Measurements from ENCODE around the gene GNAT2.
A peak's percentile ranks its signal among the peaks of the same experiment; 100 is the strongest.

The GNAT2 gene

DNA sequence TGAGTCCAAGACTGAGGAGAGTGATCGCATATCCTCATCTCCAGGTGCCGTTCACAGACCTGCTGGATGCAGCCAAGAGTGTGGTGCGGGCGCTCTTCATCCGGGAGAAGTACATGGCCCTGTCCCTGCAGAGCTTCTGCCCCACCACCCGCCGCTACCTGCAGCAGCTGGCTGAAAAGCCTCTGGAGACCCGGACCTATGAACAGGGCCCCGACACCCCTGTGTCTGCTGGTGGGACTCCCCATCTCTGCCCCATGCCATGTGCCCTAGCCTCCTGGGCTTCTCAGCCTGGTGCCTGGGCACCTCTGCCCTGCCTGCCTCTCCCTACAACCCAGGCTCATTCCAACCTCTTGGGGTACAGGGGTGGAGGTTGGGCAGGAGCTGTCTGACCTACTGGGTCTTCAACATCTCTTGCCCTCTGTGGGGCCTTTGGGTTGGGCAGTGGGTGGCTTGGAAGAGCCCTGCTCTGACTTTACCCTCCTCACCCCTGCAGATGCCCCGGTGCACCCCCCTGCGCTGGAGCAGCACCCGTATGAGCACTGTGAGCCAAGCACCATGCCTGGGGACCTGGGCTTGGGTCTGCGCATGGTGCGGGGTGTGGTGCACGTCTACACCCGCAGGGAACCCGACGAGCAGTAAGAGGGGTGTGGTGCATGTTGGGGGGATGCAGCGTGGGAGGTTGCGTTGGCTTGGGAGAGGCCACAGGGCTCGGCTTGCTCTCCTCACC lies 7.4 kb upstream of the GNAT2 start:
- DNase-seq (ENCODE audit: low read depth) = no peak

DNA sequence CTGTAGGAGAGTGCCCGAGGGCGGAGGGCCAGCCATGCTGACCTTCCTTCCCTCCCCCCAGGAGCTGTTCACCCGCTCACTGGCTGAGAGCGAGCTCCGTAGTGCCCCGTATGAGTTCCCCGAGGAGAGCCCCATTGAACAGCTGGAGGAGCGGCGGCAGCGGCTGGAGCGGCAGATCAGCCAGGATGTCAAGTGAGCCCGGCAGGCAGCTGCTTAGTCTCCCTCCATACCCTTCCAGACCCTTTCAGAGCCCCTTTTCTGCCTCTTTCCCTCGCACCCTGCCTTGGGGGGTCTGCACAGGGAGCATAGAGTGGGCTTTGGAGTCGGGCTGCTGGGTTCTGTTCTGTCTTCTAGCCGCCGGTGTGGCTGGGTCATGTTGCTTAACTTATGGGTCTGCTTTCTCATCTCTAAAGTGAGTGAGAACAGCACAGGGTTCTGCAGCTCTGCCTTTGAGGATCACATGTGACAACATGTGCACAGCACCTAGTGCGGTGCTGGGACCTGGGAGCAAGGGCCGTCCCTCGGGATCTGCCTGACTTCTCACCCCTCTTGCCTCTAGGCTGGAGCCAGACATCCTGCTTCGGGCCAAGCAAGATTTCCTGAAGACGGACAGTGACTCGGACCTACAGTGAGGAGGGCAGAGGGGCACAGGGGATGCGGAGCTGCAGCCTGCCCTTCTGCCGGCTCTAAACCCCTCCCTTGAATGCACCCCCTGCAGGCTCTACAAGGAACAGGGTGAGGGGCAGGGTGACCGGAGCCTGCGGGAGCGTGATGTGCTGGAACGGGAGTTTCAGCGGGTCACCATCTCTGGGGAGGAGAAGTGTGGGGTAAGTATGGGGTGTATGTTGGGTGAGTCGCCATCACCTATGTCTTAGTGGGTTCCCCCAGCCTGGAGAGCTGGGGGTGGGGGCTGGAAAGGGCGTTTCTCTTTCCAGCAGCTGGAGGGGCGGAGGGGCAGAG lies 6.5 kb upstream of the GNAT2 start:
- DNase-seq (ENCODE audit: low read depth) = no peak

DNA sequence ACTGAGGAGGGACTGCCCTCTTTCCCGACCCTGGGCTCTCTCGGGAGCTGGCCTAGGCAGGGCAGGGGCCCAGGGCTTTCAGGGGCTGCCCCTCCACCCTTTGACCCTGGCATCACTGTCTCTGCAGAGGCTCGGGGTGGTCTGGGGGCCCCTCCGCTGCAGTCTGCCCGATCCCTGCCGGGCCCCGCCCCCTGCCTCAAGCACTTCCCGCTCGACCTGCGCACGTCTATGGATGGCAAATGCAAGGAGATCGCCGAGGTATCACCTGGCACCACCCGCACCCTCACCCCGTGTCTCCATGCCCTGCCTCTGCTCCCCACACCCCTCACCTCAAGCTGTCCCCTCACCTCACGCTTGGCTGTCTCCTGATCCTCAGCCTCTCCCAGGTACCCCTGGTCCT lies 5.8 kb upstream of the GNAT2 start:
- DNase-seq (ENCODE audit: low read depth) = no peak

DNA sequence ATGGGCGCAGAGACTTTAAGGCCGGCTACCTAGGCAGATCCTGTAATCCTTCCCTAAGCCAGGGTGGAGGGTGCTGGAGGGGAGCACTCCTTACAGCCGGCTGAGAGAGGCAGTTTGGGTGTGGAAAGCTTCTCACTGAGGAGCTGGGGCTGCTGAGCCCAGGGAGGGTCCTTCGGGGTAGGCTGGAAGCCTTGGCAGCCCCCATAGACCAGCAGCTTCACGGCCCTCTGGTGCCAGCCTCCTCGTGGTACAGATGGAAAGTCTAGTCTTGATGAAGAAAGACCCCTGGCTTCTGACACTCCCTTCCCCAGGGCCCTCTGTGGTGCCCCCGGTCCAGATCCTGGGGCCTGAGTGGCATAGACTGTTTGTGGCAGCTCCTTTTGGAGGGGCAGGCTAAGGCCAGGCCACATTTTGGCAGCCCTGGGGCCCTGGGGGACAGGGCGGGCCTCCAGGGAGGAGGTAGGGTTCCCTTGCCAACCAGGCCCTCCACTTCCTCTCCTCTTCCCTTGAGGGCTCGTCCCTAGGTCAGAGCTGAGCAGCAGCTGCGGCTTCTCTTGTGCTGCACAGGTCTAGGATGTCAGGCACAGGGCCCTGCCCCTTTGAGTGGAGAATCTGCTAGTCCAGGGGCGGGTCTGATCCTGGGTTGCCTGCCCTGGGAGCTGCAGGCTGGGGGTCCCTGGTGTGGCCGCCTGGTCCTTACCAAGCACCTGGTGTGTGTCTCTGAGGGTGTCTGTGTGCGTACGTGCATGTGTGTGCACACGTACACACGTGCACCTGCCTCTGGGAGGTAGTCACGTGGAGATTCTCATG lies 5.0 kb upstream of the GNAT2 start:
- no peak for DNase-seq (ENCODE audit: low read depth)

DNA sequence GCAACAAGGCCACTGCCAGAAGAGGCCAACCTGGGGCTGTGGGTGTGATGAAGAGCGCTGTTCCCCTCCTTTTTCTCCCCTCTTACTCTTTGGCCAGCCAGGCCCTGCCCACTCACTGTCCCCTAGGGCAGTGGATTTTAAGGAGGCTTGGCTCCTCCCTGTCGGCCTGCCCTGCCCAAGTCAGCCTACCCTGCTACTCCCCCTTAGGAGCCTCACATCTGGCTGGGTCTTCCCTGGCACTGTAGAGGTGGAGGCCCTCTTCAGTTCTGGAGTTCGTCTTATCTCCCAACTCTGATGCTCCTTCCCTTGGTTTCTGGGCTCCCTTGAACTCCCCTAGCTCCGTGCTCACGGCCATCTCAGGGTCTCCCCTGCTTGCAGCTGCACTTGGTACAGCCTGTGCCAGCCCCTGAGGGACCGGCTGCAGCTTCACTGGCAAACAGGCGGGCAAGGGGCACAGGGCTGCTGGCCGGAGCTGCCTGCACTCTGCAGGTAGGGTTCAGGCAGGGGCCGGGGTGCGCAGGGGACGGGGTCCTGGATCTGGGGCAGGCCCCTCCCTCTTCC lies 4.3 kb upstream of the GNAT2 start:
- no peak for DNase-seq (ENCODE audit: low read depth)

DNA sequence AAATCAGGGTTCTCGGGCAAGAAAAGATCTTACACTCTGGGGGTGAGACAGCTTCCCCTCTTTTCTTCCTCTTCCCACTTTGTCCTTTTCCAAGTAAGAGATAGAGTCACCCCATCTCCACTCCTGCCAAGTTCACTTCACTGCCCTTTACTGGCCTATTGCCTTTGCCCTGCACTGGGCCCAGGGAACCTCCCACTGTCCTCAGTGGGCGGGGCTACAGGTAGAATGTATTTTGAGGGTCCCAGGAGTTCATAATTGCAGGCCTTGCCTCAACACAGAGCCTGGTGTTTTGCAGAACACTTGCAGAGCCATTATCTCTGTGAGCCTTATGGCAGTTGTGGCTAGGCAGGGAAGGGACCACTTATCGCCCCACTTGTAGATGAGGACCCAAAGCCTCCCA lies 3.5 kb upstream of the GNAT2 start:
- DNase-seq (ENCODE audit: low read depth) = no peak

DNA sequence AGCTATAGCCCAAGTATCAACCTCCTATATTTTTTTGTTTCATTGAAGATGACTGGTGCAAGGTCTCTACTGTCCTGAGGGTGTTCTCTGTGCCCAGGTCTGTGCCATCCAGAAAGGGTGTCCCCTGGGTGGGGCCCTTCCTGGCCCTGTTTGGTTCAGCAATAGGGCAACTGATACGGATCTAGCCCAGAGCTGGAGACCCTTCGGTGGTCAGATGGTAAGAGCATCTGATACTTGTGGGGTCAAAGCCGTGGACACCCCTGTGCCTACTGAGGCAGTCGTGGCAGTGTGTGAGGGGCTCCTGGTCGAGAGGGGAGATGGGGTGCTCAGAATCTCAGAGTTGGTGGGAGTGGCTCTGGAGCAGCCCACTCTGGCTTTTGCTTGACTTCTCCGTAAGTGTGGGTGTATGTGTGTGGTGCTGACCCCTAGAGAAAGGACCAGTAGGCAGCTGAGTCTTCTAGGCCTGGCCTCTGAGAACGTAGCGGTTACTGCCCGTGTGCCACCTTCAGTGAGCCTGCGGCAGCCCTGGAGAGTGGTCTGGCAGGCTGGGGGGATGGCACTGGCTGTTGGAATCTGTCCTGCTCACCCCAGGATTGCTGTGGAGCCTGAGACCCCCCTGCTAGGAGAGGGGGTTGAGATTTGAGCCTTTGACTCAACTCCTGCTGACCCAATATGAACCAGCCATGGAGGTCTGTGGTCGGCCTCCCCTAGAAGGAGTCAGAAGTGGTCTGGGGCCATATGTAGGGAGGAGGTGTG lies 2.9 kb upstream of the GNAT2 start:
- DNase-seq (ENCODE audit: low read depth) = no peak

DNA sequence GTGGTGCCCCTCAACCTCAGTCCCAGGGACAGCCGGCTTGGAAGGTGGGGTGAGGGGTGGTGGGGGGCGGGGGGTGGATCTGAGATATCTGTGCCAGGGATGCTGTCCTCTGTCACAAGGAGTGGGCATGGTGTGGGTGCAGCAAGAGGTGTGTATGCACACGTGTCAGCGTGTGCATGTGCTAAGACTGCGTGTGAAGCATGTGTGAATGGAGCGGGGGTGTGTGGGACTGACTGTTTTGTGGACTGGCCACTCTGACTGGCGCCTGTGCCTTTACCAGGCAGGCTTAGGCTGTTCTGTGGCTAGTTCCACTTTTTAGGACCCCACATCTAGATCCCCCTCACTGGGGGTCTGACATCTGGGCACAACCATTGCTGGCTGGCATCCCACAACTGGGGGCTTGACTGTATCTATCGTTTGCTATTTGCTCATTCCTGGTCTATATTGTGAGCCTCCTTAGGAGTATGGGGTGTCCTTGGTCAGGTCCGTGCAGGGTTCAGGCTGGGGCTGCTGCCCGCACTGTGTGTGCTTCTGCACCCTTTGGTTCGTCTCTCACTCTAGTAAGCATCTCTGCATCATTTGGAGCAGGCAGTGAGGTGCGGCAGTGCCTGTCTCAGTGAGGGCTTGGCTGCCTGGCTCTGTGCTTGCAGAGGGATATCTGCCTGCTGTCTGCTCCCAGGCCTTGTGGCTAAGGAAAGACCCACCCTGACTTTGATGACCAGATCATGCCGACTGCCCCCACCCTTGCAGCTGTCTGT lies 2.1 kb upstream of the GNAT2 start:
- DNase-seq (ENCODE audit: low read depth) = no peak

DNA sequence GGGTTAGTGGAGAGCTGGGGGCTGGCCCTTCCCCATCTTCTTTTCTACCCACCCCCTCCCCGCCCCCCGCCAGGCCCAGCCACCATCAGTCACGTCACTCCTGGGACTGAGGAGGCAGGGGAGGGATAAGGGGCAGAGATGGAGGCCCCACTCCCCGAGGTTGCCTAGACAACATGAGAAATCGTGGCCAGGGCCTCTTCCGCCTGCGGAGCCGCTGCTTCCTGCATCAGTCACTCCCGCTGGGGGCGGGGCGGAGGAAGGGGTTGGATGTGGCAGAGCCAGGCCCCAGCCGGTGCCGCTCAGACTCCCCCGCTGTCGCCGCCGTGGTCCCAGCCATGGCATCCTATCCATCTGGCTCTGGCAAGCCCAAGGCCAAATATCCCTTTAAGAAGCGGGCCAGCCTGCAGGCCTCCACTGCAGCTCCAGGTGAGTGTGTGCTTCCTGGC lies 1.4 kb upstream of the GNAT2 start:
- peak; percentile 94 for DNase-seq (ENCODE audit: low read depth)

DNA sequence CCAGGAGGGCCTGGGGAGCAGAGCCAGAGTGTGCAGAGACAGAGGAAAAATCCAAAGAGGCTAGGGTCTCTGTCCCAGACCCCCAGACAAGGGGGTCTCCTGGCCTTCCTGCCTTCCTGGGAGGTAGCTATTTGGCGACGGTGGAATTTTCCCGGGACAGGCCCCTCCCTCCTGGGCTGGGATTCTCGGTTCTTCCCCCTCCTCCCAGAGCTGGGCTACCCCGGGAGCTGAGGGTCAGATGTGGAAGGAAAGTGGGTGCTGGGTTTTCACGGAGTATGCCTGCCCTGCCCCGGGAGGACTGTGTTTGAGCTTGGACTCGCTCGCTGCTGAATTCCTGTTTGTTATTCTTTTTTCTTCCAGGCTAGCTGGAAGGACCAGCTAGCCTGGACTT lies 980 bp upstream of the GNAT2 start:
- no peak for DNase-seq (ENCODE audit: low read depth)

DNA sequence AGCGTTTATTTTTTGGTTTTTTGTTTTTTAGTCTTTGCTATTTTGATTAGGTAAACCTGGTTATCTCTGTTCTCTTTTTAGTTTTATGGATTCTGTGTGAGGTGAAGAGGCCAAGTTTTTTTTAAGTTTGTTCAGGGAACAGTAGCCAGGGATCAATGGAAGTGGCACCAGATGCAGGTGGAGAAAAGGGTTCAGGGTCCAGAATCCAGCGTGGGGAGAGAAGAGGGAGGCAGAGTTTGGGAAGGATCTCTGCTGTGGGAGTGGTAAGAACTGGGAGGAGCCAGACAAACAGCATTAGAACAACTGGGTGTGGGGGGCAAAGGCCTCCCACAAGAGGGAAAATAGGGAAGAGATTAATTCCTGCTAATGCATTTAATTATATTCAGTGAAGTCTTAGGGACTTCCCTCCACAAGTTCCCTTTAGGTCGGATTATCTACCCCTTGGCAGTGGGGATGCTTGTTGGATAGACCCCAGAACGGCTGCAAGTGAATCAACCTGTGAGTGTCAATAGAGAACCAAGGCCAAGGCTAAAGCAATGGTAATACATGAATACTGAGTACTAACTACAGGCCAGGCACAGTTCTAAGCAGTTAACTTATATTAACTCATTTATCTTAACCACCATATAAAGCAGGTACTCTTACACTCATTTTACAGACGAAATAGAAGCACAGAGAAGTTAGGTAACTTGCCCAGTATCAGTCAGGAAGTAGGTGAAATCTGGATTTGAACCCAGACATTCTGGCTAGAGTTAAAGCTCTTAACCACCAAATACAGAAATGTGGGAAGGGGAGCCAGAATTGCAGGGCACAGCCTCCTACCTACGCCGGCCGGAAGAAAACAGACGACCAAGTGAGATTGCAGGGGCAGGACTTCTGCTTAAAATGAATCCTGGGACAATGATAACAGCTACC lies 498 bp downstream of the GNAT2 start:
- no peak for DNase-seq (ENCODE audit: low read depth)

DNA sequence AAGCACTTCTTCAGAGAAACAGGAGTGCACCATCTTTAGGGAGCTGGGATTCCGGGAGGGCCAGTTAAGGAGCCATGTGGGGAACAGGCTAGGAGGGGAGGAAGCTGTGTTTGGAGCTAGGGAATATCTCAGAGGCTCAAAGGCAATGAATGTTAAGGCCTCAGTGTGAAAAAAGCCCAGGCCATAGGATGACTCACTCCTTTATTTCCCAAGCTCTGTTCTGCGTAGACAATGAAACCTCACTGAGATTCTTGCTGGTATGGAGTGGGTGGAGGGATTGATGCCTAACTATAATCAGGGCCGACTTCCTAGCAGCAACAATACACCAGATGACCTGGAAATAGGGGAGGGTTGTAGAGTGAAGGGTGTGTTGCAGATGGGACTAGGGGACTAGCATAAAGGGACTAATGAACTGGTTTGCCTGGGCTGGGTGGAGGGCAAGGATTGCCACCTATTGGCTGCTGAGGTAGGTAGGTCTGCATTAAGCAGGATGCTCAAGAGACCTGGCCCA lies 2.1 kb downstream of the GNAT2 start:
- no peak for DNase-seq (ENCODE audit: low read depth)

DNA sequence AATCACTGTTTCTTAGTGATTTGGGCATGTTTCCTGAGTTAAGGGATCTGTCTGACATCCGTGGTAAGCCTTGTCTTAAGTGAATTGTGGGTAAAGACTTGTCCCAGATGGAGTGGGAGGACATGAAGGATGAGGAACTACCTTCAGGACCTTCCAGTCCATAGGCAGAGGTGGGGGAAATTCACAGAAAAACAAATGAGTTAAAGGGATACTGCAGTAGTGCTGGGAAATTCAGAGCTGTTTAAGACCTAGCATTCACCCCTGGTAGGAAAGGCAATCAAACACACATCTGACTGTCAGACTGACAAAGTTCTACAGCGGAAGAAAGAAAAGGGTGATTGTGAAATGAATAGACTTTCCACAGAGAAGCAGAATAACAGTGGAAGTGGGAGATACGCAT lies 3.0 kb downstream of the GNAT2 start:
- DNase-seq (ENCODE audit: low read depth) = no peak

DNA sequence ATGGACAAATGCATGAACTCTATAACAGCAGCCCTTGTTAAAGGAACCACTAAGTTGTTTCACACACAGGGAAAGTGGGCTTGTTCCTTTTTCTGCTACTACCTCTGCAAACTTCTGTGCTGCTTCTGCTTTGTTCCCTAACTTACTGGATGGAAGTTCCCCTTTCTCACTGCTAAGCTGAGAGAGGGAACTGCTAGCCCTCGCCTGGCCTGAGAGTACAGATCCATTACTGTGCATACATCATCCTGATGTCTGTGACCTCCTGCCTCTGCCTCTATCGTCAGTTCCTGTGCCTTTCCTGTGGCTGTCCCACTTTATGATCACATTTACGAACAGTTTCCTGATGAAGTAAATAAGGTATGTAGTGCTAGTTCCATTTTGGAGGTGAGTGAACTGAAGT lies 3.5 kb downstream of the GNAT2 start:
- DNase-seq (ENCODE audit: low read depth) = no peak

DNA sequence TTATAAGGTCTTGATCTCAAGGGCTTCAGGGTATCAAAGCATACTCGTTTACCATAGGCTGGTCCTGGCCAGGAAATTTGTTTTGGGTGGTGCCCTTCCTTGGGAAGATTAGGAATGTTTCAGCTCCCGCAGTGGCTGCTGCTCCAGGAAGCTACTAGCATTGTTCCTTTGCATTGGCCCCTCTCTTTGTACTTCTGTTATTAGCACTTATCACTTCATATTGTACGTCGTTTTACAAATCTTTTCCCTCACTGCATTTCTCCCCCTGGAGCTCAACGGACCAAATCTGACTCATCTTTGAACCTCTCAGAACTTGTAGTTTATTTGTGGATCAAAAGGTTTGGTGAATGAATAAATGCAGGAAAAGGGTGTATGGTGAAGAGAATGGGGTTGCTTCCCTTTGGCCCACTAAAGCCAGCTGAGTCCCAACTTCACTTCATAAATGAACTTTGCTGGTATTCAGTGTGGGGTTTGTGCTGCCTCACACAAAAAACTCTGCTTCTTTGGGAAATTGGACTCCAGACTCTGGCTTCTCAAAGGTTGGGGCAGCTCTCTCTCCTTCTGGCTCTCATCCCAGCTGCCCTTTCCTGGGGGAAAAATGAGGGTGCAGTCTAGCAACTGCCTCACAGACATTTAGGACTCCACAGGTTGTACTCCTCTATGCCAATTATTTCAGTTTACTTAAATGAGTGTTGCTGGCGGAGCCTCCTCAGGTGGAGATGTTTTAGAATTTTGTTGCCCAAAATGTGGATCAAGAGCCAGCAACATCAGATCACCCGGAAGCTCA lies 5.9 kb downstream of the GNAT2 start:
- DNase-seq (ENCODE audit: low read depth) = no peak

DNA sequence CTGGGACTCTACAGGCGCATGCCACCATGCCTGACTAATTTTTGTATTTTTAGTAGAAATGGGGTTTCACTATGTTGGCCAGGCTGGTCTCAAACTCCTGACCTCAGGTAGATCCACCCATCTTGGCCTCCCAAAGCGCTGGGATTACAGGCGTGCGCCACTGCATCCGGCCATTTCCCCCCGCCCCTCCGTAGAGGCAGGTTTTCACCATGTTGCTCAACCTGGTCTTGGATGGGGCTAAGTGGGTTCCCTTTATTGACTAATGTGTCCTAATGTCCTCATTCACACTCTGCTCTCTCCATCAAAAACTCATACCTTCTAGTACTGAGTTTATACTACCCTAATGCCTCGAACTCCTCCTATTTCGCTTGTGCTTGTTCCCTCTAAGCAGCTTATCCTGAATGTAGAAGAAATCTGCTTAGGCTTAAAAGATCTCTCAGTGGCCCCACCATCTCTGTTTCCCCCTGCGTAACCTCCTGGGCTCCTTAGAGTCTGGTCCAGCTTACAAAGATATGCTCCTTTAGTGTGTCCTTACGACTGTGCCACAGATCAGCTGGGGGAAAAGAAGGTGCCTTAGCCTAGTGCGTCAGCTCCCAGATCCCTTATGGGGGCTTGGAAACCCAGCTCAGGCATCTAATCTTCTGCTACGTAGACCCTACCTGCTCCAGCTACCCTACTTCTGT lies 8.0 kb downstream of the GNAT2 start:
- no peak for DNase-seq (ENCODE audit: low read depth)

DNA sequence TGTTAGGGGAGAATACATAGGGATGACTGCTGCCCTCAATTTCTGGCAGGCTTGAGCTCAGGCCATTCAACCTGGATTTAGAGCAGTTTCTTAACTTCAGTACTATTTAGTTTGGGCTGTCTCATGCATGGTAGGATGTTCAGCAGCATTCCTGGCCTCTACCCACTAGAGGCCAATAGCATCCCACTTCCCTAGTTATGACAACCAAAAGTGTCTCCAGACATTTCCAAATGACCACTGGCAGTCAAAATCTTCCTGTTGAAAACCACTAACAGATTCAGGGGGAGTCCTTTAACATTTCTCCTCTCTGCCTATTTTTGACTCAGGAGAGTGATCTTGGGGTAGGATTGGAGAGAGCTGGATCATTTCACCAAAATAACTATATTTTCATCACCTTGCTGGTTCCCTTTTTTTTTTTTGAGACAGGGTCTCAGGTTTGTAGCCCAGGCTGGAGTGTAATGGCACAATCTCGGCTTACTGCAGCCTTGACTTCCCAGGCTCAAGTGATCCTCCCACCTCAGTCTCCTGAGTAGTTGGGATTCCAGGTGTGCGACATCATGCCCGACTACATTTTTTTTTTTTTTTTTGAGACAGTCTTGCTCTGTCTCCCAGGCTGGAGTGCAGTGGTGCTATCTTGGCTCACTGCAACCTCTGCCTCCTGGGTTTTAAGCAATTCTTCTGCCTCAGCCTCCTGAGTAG lies 8.7 kb downstream of the GNAT2 start:
- DNase-seq (ENCODE audit: low read depth) = no peak
